GM12874 (cell line): Measurements from ENCODE around the gene PPARG.

ENCODE experiments used
- CTCF ChIP-seq: IDR thresholded peaks from 2 replicates; pipeline ENCODE4 v1.5.1; 2011; ENCODE audit warnings: low read depth, mild to moderate bottlenecking, control low read depth, low read length, moderate library complexity; ENCODE audit not compliant: insufficient read depth

The PPARG gene

GRCh38 chr3:12352253-12352652 lies 63.4 kb downstream of the PPARG start:
- no peak for TF ChIP-seq CTCF

- TF ChIP-seq CTCF: no peak
Measured at GRCh38 chr3:12352755-12353154, 63.9 kb downstream of the PPARG start.

DNA sequence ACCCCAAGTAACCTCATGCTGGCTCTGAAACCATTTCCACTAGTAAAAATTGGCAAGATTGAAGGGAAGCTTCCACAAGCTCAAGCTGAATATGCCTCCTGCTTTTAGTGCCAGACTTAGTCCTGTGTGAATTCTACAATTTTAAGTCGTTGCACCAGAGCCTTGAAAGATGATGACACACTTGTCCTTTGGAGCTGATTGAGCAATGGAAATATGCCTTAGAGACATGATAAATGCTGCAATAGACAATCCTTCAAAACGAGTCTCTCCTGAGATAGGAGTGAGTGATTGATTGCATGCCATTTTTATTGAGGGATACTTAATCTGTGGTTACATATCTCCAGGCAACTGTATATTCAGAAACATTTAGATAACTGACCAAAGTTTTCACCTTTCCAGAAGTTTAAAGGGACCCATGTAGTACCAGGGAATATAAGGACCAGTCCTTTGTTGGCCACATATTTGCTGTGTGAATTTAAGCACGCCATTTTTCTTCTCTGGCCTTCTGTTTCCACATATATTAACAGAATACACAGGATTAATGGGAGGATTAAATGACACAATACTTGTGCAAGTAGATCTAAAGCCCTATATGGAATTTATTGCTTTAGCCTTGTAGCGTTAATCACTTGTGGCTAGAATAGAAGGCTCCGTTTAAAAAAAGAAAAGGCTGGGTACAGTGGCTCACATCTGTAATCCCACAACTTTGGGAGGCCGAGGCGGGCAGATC lies 65.1 kb downstream of the PPARG start:
- TF ChIP-seq CTCF: no peak

DNA sequence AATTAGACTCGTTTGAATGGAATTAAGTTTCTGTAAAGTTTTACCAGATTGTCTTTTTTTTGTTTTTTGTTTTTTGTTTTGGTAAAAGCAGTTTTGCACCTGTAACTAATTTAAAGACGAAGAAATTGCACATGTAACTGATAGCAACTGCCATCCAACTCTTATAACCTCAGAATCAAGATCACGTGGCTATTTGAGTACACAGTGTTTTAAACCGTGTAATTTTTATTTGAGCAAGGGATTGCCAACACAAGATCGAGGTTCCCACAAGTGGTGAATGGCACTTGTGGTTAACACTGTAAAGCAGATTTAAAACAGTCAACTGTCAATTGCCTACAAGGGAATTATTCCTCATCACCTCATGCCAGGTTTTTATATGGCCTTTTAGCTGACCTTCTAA lies 67.3 kb downstream of the PPARG start:
- no peak for TF ChIP-seq CTCF

DNA sequence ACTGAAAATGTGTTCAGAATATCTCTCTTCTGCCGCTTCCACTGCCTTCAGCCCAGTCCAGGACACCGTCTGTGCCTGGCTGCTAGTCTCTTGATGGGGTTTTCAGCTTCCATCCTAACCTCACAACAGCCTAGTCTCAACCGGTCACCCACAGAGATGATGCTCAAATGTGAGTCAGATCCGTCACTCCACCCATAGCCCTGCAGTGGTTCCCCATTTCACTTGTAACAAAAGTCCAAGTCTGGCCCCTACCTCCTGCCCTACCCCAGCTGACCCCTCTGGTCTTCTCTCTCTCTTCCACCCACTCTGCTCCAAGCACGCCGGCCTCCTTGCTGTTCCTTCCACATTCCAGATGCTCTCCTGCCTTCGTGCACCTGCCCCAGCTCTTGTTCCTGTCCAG lies 68.1 kb downstream of the PPARG start:
- no peak for TF ChIP-seq CTCF

DNA sequence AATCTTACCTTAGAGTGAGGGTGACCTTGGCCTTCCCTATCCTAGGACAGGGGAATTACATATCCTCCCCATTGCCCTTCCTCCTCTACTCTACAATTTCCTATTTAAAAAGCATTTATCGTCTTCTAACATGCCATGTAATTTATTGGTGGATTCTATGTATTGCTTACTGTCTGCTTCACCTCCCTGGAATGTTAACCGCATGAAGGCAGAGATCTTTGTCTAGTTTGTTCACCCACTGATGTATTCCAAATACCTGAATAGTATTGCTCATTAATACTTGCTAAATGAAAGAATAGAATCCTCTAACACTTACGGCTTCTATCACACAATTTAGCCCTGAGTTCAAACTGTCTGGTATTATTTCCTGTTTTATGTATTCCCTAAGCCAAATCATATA lies 68.6 kb downstream of the PPARG start:
- no peak for TF ChIP-seq CTCF

DNA sequence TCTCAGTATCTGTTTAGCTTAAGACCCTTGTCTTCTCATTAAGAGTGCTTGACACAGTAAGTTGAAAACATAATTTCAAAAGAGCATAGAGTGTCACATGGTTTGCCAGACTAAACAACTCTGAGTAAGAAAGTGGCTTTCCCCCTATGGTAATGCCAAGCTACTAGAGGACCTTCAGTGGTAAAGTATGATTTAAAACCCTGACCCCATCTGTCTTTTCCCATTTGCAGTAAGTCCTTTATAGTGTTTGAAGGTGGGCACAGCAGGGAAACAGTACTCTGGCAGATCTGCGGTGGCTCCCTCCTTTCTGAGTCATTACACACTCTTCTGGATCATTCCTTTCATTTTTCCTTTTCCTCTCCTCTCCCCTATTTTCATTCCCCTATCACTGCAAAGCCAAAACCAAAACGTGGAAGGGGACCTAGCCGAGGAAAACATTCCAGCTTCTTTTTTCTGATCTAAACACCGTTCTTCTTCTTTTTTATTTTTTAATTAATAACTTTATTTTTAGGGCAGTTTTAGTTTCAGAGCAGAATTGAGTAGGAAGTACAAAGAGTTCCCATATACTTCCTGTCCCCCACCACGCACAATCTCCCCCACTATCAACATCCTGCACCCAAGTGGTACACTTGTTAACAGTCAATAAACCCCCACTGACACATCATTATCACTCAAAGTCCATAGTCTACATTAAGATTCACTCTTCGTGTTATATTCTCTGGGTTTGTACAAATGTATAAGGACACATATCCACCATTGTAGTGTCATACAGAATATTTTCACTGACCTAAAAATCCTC lies 74.7 kb downstream of the PPARG start:
- no peak for TF ChIP-seq CTCF
